ENCODE measurements around the gene SLC38A11. TPM values are rescaled to one million over a fixed set of nuclear protein-coding genes. Genes with fewer than 3 reads are reported as not detected.

Gene SLC38A11
- total and polyA plus RNA-seq, 2 of the 13 experiments (the other 11 are each of a cell fraction or from before 2014, with no cell fraction given), result 14.0 to 14.3 TPM

DNA sequence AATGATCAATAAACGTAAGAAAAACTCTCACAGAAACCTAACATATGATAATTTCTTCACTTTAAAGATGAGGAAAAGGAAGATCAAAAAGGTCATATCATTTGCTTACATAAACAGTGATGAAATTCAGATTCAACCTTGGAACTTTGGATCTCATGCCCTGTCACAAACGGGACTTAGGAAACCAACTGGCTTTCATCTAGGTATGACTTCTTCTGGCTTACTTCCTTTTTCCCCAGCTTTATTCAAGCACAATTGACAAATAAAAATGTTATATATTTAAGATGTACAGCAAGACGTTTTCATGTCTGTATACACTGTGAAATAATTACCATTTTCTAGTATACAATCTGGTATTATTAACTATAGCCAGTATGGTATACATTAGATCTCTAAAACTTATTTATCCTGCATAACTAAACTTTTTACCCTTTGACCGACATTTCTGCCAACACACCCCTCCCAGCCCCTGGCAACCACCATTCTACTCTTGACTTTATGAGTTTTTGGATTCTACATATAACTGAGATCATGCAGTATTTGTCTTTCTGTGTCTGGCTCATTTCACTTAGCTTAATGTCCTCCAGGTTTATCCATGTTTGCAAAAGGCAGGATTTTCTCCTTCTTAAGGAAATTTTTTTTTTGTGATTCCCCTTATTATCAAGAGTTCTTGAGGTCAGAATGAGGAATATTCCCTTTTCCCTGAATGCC is 67.7 kb downstream of the SLC38A11 start (continued):
- peak; percentile 25; the same call in 1 of the 2 replicates for TF ChIP-seq SMYD3 (CRISPR knock-in tag; IDR thresholded peaks at IDR 0.05)
- TF ChIP-seq MIER3 (CRISPR knock-in tag; IDR thresholded peaks at IDR 0.05; ENCODE audit: borderline replicate concordance), result peak; percentile 95
- TF ChIP-seq KDM1A (CRISPR knock-in tag; IDR thresholded peaks at IDR 0.05), result no peak
- no peak; the same call in 1 of the 2 replicates for TF ChIP-seq AHR (CRISPR knock-in tag; IDR thresholded peaks at IDR 0.05)
- peak in 1 of 2 experiments; percentile 85; a peak in 1 of 4 replicates for TF ChIP-seq KLF16 (CRISPR knock-in tag; IDR thresholded peaks at IDR 0.05)
- TF ChIP-seq MTA3 (CRISPR knock-in tag; IDR thresholded peaks at IDR 0.05), result no peak
- peak; percentile 90; the same call in 1 of the 2 replicates for TF ChIP-seq TOE1 (CRISPR knock-in tag; IDR thresholded peaks at IDR 0.05)
- TF ChIP-seq BCL6 (CRISPR knock-in tag; IDR thresholded peaks at IDR 0.05), result peak; percentile 89
- TF ChIP-seq MED1 (CRISPR knock-in tag; IDR thresholded peaks at IDR 0.05), result peak; percentile 96
- no peak for TF ChIP-seq ZNF333 (CRISPR knock-in tag; IDR thresholded peaks at IDR 0.05; ENCODE audit: borderline replicate concordance)
- TF ChIP-seq ZNF564 (CRISPR knock-in tag; IDR thresholded peaks at IDR 0.05), result no peak
- TF ChIP-seq ASH2L (IDR thresholded peaks at IDR 0.05; ENCODE audit: insufficient read length, low read depth, low read length), result peak; percentile 99
- TF ChIP-seq SP4 (CRISPR knock-in tag; IDR thresholded peaks at IDR 0.05), result no peak
- no peak for TF ChIP-seq ZNF441 (CRISPR knock-in tag; IDR thresholded peaks at IDR 0.05; ENCODE audit: borderline replicate concordance)
- TF ChIP-seq ZNF44 (CRISPR knock-in tag; IDR thresholded peaks at IDR 0.05), result no peak
- TF ChIP-seq, protein P1, sequence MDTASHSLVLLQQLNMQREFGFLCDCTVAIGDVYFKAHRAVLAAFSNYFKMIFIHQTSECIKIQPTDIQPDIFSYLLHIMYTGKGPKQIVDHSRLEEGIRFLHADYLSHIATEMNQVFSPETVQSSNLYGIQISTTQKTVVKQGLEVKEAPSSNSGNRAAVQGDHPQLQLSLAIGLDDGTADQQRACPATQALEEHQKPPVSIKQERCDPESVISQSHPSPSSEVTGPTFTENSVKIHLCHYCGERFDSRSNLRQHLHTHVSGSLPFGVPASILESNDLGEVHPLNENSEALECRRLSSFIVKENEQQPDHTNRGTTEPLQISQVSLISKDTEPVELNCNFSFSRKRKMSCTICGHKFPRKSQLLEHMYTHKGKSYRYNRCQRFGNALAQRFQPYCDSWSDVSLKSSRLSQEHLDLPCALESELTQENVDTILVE (CRISPR knock-in tag; IDR thresholded peaks at IDR 0.05), result peak; percentile 72; the same call in 1 of the 2 replicates
- TF ChIP-seq ZNF605 (CRISPR knock-in tag; IDR thresholded peaks at IDR 0.05), result no peak
- no peak for TF ChIP-seq CENPT (CRISPR knock-in tag; IDR thresholded peaks at IDR 0.05; ENCODE audit: low read depth)
- TF ChIP-seq MLLT10 (CRISPR knock-in tag; IDR thresholded peaks at IDR 0.05), result no peak
- TF ChIP-seq SRSF9 (IDR thresholded peaks at IDR 0.05; ENCODE audit: borderline replicate concordance, insufficient read depth, low read depth, low read length, poor library complexity, severe bottlenecking), result no peak
- TF ChIP-seq ZNF557 (CRISPR knock-in tag; IDR thresholded peaks at IDR 0.05), result no peak
- TF ChIP-seq PLRG1 (conservative IDR thresholded peaks at IDR 0.05), result no peak
- no peak for TF ChIP-seq ZNF180 (CRISPR knock-in tag; IDR thresholded peaks at IDR 0.05; ENCODE audit: borderline replicate concordance, low read depth)
- TF ChIP-seq FOXP4 (CRISPR knock-in tag; IDR thresholded peaks at IDR 0.05), result peak; percentile 90
- no peak for TF ChIP-seq ZNF780A (CRISPR knock-in tag; IDR thresholded peaks at IDR 0.05)
- TF ChIP-seq EED (CRISPR knock-in tag; IDR thresholded peaks at IDR 0.05), result no peak
- no peak for TF ChIP-seq KDM2A (CRISPR knock-in tag; IDR thresholded peaks at IDR 0.05; ENCODE audit: borderline replicate concordance, low read depth)
- peak; percentile 99 for TF ChIP-seq NCOR1 (IDR thresholded peaks at IDR 0.05; ENCODE audit: borderline replicate concordance, low read length)

Measured in HepG2 (cell line).